Neural progenitor cell (in vitro differentiated cells): Measurements from ENCODE around the gene CUL7. TPM values are rescaled to one million over a fixed set of nuclear protein-coding genes. Genes with fewer than 3 reads are reported as not detected.

Source experiments
- DNase-seq: peaks from one replicate; pipeline ENCODE4 v3.0.0-alpha.2; 2016; ENCODE audit warnings: low spot score
- H2AFZ ChIP-seq: fragments of 200-600 bp; sonication (generic); replicated peaks from 2 replicates; pipeline ENCODE4 v1.6.1; 2016; ENCODE audit warnings: antibody characterized with exemption
- H3F3A ChIP-seq: fragments of 200-600 bp; sonication (generic); 2 replicates; pipeline ENCODE4 v1.6.1; 2016; ENCODE audit warnings: antibody characterized with exemption, low read depth
- H3K27ac ChIP-seq: fragments of 200-600 bp; sonication (generic); 2 replicates; pipeline ENCODE4 v1.5.1; 2016; ENCODE audit warnings: mild to moderate bottlenecking
- H3K27me3 ChIP-seq: fragments of 200-600 bp; sonication (generic); 2 replicates; pipeline ENCODE4 v1.6.1; 2016; ENCODE audit warnings: mild to moderate bottlenecking, moderate library complexity
- H3K36me3 ChIP-seq: fragments of 200-600 bp; sonication (generic); 2 replicates; pipeline ENCODE4 v1.5.1; 2016
- H3K4me1 ChIP-seq: fragments of 200-600 bp; sonication (generic); 2 replicates; pipeline ENCODE4 v1.6.1; 2016; ENCODE audit warnings: mixed run types
- H3K4me2 ChIP-seq: fragments of 200-600 bp; sonication (generic); 2 replicates; pipeline ENCODE4 v1.6.1; 2016
- H3K4me3 ChIP-seq: fragments of 200-600 bp; sonication (generic); 2 replicates; pipeline ENCODE4 v1.5.1; 2016
- H3K79me2 ChIP-seq: fragments of 200-600 bp; sonication (generic); 2 replicates; pipeline ENCODE4 v1.6.1; 2016; ENCODE audit warnings: low read depth
- H3K9ac ChIP-seq: fragments of 200-600 bp; sonication (generic); 2 replicates; pipeline ENCODE4 v1.6.1; 2016
- H3K9me3 ChIP-seq: fragments of 200-600 bp; sonication (generic); 2 replicates; pipeline ENCODE4 v1.5.1; 2016; ENCODE audit warnings: low read depth
- H4K20me1 ChIP-seq: fragments of 200-600 bp; sonication (generic); 2 replicates; pipeline ENCODE4 v1.6.1; 2016; ENCODE audit warnings: low read depth
- H3K27ac Mint-ChIP-seq: 3 replicates; pipeline ENCODE4 v1.8.0; 2021; ENCODE audit warnings: mixed read lengths
- H3K27me3 Mint-ChIP-seq: 2 replicates; pipeline ENCODE4 v1.8.0; 2022; ENCODE audit warnings: low read depth, mild to moderate bottlenecking, inconsistent platforms, moderate library complexity, mixed read lengths; ENCODE audit not compliant: insufficient read depth
- H3K36me3 Mint-ChIP-seq: 3 replicates; pipeline ENCODE4 v1.8.0; 2021; ENCODE audit warnings: mixed read lengths
- H3K4me1 Mint-ChIP-seq: 3 replicates; pipeline ENCODE4 v1.8.0; 2021; ENCODE audit warnings: mixed read lengths
- H3K4me3 Mint-ChIP-seq: 3 replicates; pipeline ENCODE4 v1.8.0; 2021; ENCODE audit warnings: mild to moderate bottlenecking, moderate library complexity, mixed read lengths
- H3K9me3 Mint-ChIP-seq: 3 replicates; pipeline ENCODE4 v1.8.0; 2020; ENCODE audit warnings: mixed read lengths
- EZH2 ChIP-seq: fragments of 200-600 bp; sonication (generic); IDR thresholded peaks from 2 replicates; pipeline ENCODE4 v1.6.1; 2017; ENCODE audit warnings: antibody characterized with exemption, mild to moderate bottlenecking, moderate library complexity
- EZH2phosphoT487 ChIP-seq: fragments of 200-600 bp; sonication (generic); IDR thresholded peaks from 2 replicates; pipeline ENCODE4 v1.6.1; 2017; ENCODE audit warnings: antibody characterized with exemption
- total RNA-seq: library from RNA; depleted of rRNA; stranded (reverse); fragments of >200 nt; gene quantifications from 2 replicates; pipeline ENCODE4 v1.2.3, GENCODE V29; 2015; ENCODE audit warnings: low replicate concordance
- TF ChIP-seq, protein P1 (sequence below): fragments of 200-600 bp; sonication (generic); IDR thresholded peaks from 2 replicates; pipeline ENCODE4 v1.5.1; 2017; ENCODE audit warnings: antibody characterized with exemption, mild to moderate bottlenecking

CUL7 gene
- total RNA-seq, 1 donor from 2014 or later, result 23.1 TPM

- Histone ChIP-seq H3K9ac (no peak overlapping the region), H3K27me3 (no peaks in the 10 kb centered on the region), H3K79me2 (peaks cover 38% of the 10 kb centered on the region), H3K4me3 (peak overlapping the region; percentile 99), H4K20me1 (peaks cover 37% of the 10 kb centered on the region), H3K4me1 (peaks cover 28% of the 10 kb centered on the region), H3K27ac (no peak overlapping the region), H2AFZ (no peak overlapping the region), H3F3A (peaks cover 18% of the 10 kb centered on the region), H3K9me3 (no peaks in the 10 kb centered on the region), H3K36me3 (no peaks in the 10 kb centered on the region), H3K4me2 (peak overlapping the region; percentile 73)
- Mint-ChIP-seq H3K4me1 (peaks cover 39% of the 10 kb centered on the region), H3K36me3 (peaks cover 9% of the 10 kb centered on the region), H3K9me3 (no peaks in the 10 kb centered on the region), H3K4me3 (peak overlapping the region; percentile 84), H3K27ac (peak overlapping the region; percentile 72), H3K27me3 (peaks cover 5% of the 10 kb centered on the region)
- no peak for TF ChIP-seq EZH2
- no peak for TF ChIP-seq EZH2phosphoT487
- TF ChIP-seq, protein P1, sequence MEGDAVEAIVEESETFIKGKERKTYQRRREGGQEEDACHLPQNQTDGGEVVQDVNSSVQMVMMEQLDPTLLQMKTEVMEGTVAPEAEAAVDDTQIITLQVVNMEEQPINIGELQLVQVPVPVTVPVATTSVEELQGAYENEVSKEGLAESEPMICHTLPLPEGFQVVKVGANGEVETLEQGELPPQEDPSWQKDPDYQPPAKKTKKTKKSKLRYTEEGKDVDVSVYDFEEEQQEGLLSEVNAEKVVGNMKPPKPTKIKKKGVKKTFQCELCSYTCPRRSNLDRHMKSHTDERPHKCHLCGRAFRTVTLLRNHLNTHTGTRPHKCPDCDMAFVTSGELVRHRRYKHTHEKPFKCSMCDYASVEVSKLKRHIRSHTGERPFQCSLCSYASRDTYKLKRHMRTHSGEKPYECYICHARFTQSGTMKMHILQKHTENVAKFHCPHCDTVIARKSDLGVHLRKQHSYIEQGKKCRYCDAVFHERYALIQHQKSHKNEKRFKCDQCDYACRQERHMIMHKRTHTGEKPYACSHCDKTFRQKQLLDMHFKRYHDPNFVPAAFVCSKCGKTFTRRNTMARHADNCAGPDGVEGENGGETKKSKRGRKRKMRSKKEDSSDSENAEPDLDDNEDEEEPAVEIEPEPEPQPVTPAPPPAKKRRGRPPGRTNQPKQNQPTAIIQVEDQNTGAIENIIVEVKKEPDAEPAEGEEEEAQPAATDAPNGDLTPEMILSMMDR, result no peak
- no peak for DNase-seq
Measured at GRCh38 chr6:43074847-43075669, 21.4 kb upstream of the CUL7 start.

- TF ChIP-seq EZH2 (no peak), EZH2phosphoT487 (no peak)
- TF ChIP-seq, protein P1, result peak; percentile 82
- Mint-ChIP-seq H3K36me3 (peaks cover 9% of the 10 kb centered on the region), H3K27ac (no peak overlapping the region), H3K27me3 (peaks cover 2% of the 10 kb centered on the region), H3K9me3 (no peaks in the 10 kb centered on the region), H3K4me1 (peaks cover 15% of the 10 kb centered on the region), H3K4me3 (peak overlapping the region; percentile 7)
- Histone ChIP-seq H3K4me3 (no peak overlapping the region), H3K4me1 (peaks cover 5% of the 10 kb centered on the region), H2AFZ (no peak overlapping the region), H3K27ac (no peak overlapping the region), H3K9ac (no peak overlapping the region), H3K4me2 (no peak overlapping the region), H3F3A (no peaks in the 10 kb centered on the region), H3K27me3 (no peaks in the 10 kb centered on the region), H3K79me2 (no peaks in the 10 kb centered on the region), H4K20me1 (no peaks in the 10 kb centered on the region), H3K9me3 (no peaks in the 10 kb centered on the region), H3K36me3 (no peaks in the 10 kb centered on the region)
- DNase-seq, result peak; percentile 76
Measured at GRCh38 chr6:43070028-43070632, 16.5 kb upstream of the CUL7 start.

- H3K9me3 Mint-ChIP-seq, result no peaks in the 10 kb centered on the region
- TF ChIP-seq EZH2phosphoT487 (no peak), EZH2 (no peak)
- TF ChIP-seq, protein P1, result no peak
Measured at GRCh38 chr6:43062818-43063217, 9.2 kb upstream of the CUL7 start.

More at GRCh38 chr6:43062818-43063217, 9.2 kb upstream of the CUL7 start:
- H3K4me1 ChIP-seq, result peaks cover 15% of the 10 kb centered on the region
- H3K27ac ChIP-seq, result no peak overlapping the region
- H3F3A ChIP-seq, result peaks cover 10% of the 10 kb centered on the region
- Mint-ChIP-seq H3K4me3 (peak overlapping the region; percentile 5), H3K36me3 (peaks cover 7% of the 10 kb centered on the region), H3K27me3 (peaks cover 2% of the 10 kb centered on the region), H3K27ac (no peak overlapping the region), H3K4me1 (peaks cover 29% of the 10 kb centered on the region)
- no peaks in the 10 kb centered on the region for H3K9me3 ChIP-seq
- DNase-seq, result no peak
- H3K4me2 ChIP-seq, result no peak overlapping the region
- H4K20me1 ChIP-seq, result no peaks in the 10 kb centered on the region
- H2AFZ ChIP-seq, result no peak overlapping the region
- H3K79me2 ChIP-seq, result peaks cover 21% of the 10 kb centered on the region
- H3K27me3 ChIP-seq, result no peaks in the 10 kb centered on the region
- no peak overlapping the region for H3K4me3 ChIP-seq
- no peaks in the 10 kb centered on the region for H3K36me3 ChIP-seq
- H3K9ac ChIP-seq, result no peak overlapping the region
